Endothelial cell of umbilical vein (primary cell): Measurements from ENCODE around the gene UBE2S. TPM values are rescaled to one million over a fixed set of nuclear protein-coding genes. Genes with fewer than 3 reads are reported as not detected.

ENCODE experiments used
- BruUV-seq: library from RNA; stranded (reverse); fragments of 400-500 nt; replicated peaks from 2 replicates; lab custom pipeline; 2021; lab: Mats Ljungman, UMichigan
- CTCF ChIA-PET: fragments of 300-600, 350-600 bp; sonication (Branson Sonifier 250); formaldehyde crosslinking; loops from one replicate; lab custom pipeline; 2021; ENCODE audit warnings: antibody characterized with exemption, inconsistent platforms; lab: Charles Lee
- POLR2A ChIA-PET: fragments of 300-600, 350-600 bp; sonication (Branson Sonifier 250); formaldehyde crosslinking; loops from one replicate; lab custom pipeline; 2021; ENCODE audit warnings: antibody characterized with exemption, inconsistent platforms; lab: Charles Lee
- DNase-seq: peaks from one replicate; pipeline ENCODE4 v3.0.0-alpha.2; 2011; ENCODE audit warnings: low read depth, low spot score
- FAIRE-seq: peaks from 2 replicates; lab custom pipeline; 2011; peaks lifted over from hg19 to GRCh38; lab: Jason Lieb, UNC
- H2AFZ ChIP-seq: 2 replicates; pipeline ENCODE4 v1.6.0; 2012; ENCODE audit warnings: low read depth, low read length, control low read depth, inconsistent platforms
- H3K27ac ChIP-seq: 2 replicates; pipeline ENCODE4 v1.5.1; 2011; ENCODE audit warnings: low read depth, mild to moderate bottlenecking, control low read depth, low read length, moderate library complexity; ENCODE audit not compliant: insufficient read depth
- H3K27me3 ChIP-seq, 2 experiments: 2 replicates each; pipeline versions ENCODE4 v1.6.0 to v1.6.1; 2011; ENCODE audit warnings: low read length in 2 of 2, mixed read lengths in 1 of 2; ENCODE audit not compliant: control insufficient read depth in 2 of 2, insufficient read depth in 2 of 2
- H3K36me3 ChIP-seq, 2 experiments: 2 replicates in 1 of 2; 3 replicates in 1 of 2; pipeline ENCODE4 v1.5.1; 2011; ENCODE audit warnings: low read length in 2 of 2, mild to moderate bottlenecking in 1 of 2, moderate library complexity in 1 of 2; ENCODE audit not compliant: control insufficient read depth in 2 of 2, insufficient read depth in 2 of 2; ENCODE audit errors: extremely low read depth in 1 of 2
- H3K4me1 ChIP-seq: 3 replicates; pipeline ENCODE4 v1.5.1; 2011; ENCODE audit warnings: mild to moderate bottlenecking, low read length; ENCODE audit not compliant: control insufficient read depth, insufficient read depth; ENCODE audit errors: extremely low read depth
- H3K4me2 ChIP-seq: 2 replicates; pipeline ENCODE4 v1.6.1; 2011; ENCODE audit warnings: low read length, control low read depth, mixed read lengths; ENCODE audit not compliant: insufficient read depth
- H3K4me3 ChIP-seq, 3 experiments: fragments of 200-600 bp in 1 of 3; sonication (generic), shearing (Covaris generic) in 1 of 3; replicated peaks in 1 of 3; 2 replicates each; pipeline ENCODE4 v1.5.1; 2011 to 2016; ENCODE audit warnings: control low read depth in 3 of 3, low read length in 3 of 3, mild to moderate bottlenecking in 2 of 3, inconsistent platforms in 1 of 3, low read depth in 1 of 3, moderate library complexity in 1 of 3; ENCODE audit not compliant: insufficient read depth in 1 of 3
- H3K79me2 ChIP-seq: 2 replicates; pipeline ENCODE4 v1.6.0; 2012; ENCODE audit warnings: low read length, inconsistent platforms; ENCODE audit not compliant: control insufficient read depth, insufficient read depth
- H3K9ac ChIP-seq: replicated peaks from 2 replicates; pipeline ENCODE3; 2011; ENCODE audit warnings: low read length, control low read depth; ENCODE audit not compliant: insufficient read depth; ENCODE audit errors: extremely low read depth
- H3K9me1 ChIP-seq: replicated peaks from 3 replicates; pipeline ENCODE4 v1.6.0; 2011; ENCODE audit warnings: mild to moderate bottlenecking, low read length; ENCODE audit not compliant: control insufficient read depth, insufficient read depth; ENCODE audit errors: extremely low read depth
- H3K9me3 ChIP-seq: replicated peaks from 2 replicates; pipeline ENCODE4 v1.5.1; 2012; ENCODE audit warnings: low read length, inconsistent platforms; ENCODE audit not compliant: control insufficient read depth, insufficient read depth
- H4K20me1 ChIP-seq: replicated peaks from 2 replicates; pipeline ENCODE3; 2011; ENCODE audit warnings: mild to moderate bottlenecking, low read length; ENCODE audit not compliant: control insufficient read depth, insufficient read depth; ENCODE audit errors: extremely low read depth
- EZH2 ChIP-seq: IDR thresholded peaks from 2 replicates; pipeline ENCODE4 v1.6.1; 2012; ENCODE audit warnings: borderline replicate concordance, low read depth, mild to moderate bottlenecking, moderate library complexity, low read length, inconsistent platforms; ENCODE audit not compliant: severe bottlenecking
- FOS ChIP-seq: IDR thresholded peaks from 2 replicates; pipeline ENCODE4 v1.6.1; 2011; ENCODE audit warnings: mild to moderate bottlenecking, low read length, moderate library complexity, borderline replicate concordance; ENCODE audit not compliant: insufficient read depth
- GATA2 ChIP-seq: IDR thresholded peaks from 2 replicates; pipeline ENCODE4 v1.7.0; 2011; ENCODE audit warnings: low read depth, mild to moderate bottlenecking, moderate library complexity, mixed read lengths, low read length; ENCODE audit not compliant: insufficient read length, insufficient read depth
- JUN ChIP-seq: IDR thresholded peaks from 2 replicates; pipeline ENCODE4 v1.6.1; 2011; ENCODE audit warnings: borderline replicate concordance, low read depth; ENCODE audit not compliant: insufficient read length, insufficient read depth
- MYC ChIP-seq: IDR thresholded peaks from one replicate; pipeline ENCODE4 v1.6.1; 2011; ENCODE audit warnings: mild to moderate bottlenecking, low read depth, low read length
- POLR2A ChIP-seq: IDR thresholded peaks from 2 replicates; pipeline ENCODE4 v1.6.1; 2012; ENCODE audit warnings: low read depth, mild to moderate bottlenecking, control low read depth, low read length
- POLR2AphosphoS5 ChIP-seq: IDR thresholded peaks from 2 replicates; pipeline ENCODE4 v1.6.1; 2012; ENCODE audit warnings: low read depth, mild to moderate bottlenecking, control low read depth, low read length, moderate library complexity; ENCODE audit not compliant: insufficient read depth
- dilution Hi-C: fragments of 300-500 bp; cut with MboI; formaldehyde crosslinking; loops from one replicate; pipeline ENCODE4 v1.15.0; 2019; ENCODE audit warnings: low sequenced_read_pairs; ENCODE audit not compliant: extremely low pct_ligation_motif_present
- intact Hi-C: fragments of 100-400 bp; cut with micrococcal nuclease; formaldehyde crosslinking; loops from one replicate; pipeline ENCODE4 v1.10.0; 2022
- polyA plus RNA-seq, 4 experiments: library from polyadenylated mRNA; depleted of rRNA in 3 of 4; stranded (reverse) in 3 of 4; unstranded in 1 of 4; fragments of >200 nt; gene quantifications; 2 replicates each; pipeline versions ENCODE4 v1.2.1 to v1.2.3, GENCODE V29; 2011 to 2012; ENCODE audit warnings: missing spikeins in 1 of 4
- total RNA-seq: library from RNA; stranded (reverse); gene quantifications from 2 replicates; pipeline ENCODE4 v1.2.3, GENCODE V29; 2021
- TF ChIP-seq, protein P1 (sequence below): IDR thresholded peaks from 2 replicates; pipeline ENCODE4 v1.6.1; 2011; ENCODE audit not compliant: insufficient read depth, insufficient read length
- TF ChIP-seq, protein P2 (sequence below), 2 donors: IDR thresholded peaks; 1 replicate in 1 of 2; 2 replicates in 1 of 2; pipeline ENCODE4 v1.5.1; 2011; ENCODE audit warnings: low read length in 2 of 2, mild to moderate bottlenecking in 2 of 2, moderate library complexity in 2 of 2, control low read depth in 1 of 2, inconsistent platforms in 1 of 2, low read depth in 1 of 2; ENCODE audit not compliant: insufficient read depth in 1 of 2; ENCODE audit errors: extremely low read depth in 1 of 2

The UBE2S gene
- total and polyA plus RNA-seq, 2 donors (not counting 3 experiments of a cell fraction or from before 2014, with no cell fraction given) = 183 to 257 TPM

DNA sequence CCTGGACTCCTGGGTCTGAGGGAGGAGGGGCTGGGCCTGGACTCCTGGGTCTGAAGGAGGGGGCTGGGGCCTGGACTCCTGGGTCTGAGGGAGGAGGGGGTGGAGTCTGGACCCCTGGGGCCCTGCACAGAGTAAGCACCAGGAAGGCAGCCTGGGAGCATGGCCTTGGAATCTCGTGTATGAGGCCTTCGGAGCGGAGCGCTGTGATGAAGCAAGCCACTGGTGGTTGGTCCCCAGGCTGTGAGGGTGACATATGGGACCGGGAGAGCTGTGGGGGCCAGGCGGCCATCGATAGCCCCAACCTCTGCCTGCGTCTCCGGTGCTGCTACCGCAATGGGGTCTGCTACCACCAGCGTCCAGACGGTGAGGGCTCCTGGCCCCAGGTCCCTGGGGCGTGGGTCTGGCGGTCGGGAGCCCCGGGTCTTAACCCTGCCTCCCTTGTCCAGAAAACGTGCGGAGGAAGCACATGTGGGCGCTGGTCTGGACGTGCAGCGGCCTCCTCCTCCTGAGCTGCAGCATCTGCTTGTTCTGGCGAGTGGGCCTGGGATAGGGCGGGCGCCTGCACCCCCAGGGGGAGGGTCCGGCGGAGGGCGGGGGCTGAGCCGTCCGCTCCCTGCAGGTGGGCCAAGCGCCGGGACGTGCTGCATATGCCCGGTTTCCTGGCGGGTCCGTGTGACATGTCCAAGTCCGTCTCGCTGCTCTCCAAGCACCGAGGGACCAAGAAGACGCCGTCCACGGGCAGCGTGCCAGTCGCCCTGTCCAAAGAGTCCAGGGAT, 30.0 kb downstream of the UBE2S start:
- ChIA-PET POLR2A (no interaction called here), CTCF (interaction anchor here (1.0 kb wide), 1 partner anchor 38 kb away, joined by 3 read pairs; the partner anchor contains the start of gene KMT5C)
- no TSS peak for BruUV-seq
- no peaks in the 10 kb centered on the region for H3K4me1 ChIP-seq
- TF ChIP-seq EZH2 = peak; percentile 70
- TF ChIP-seq POLR2A = no peak
- H3K27me3 ChIP-seq = peaks cover 12 to 17% of the 10 kb centered on the region in 2 experiments
- no peak overlapping the region for H3K4me2 ChIP-seq
- H3K9me3 ChIP-seq = no peaks in the 10 kb centered on the region
- dilution Hi-C loops = no loop called here
- DNase-seq = no peak
- H3K79me2 ChIP-seq = no peaks in the 10 kb centered on the region
- no peaks in the 10 kb centered on the region for H3K9me1 ChIP-seq
- H3K36me3 ChIP-seq = no peaks in the 10 kb centered on the region
- no peak for FAIRE-seq
- H3K4me3 ChIP-seq = no peak overlapping the region
- no peak overlapping the region for H3K27ac ChIP-seq
- H3K9ac ChIP-seq = no peak overlapping the region
- H2AFZ ChIP-seq = no peak overlapping the region
- H4K20me1 ChIP-seq = no peaks in the 10 kb centered on the region
- intact Hi-C loops = no loop called here

DNA sequence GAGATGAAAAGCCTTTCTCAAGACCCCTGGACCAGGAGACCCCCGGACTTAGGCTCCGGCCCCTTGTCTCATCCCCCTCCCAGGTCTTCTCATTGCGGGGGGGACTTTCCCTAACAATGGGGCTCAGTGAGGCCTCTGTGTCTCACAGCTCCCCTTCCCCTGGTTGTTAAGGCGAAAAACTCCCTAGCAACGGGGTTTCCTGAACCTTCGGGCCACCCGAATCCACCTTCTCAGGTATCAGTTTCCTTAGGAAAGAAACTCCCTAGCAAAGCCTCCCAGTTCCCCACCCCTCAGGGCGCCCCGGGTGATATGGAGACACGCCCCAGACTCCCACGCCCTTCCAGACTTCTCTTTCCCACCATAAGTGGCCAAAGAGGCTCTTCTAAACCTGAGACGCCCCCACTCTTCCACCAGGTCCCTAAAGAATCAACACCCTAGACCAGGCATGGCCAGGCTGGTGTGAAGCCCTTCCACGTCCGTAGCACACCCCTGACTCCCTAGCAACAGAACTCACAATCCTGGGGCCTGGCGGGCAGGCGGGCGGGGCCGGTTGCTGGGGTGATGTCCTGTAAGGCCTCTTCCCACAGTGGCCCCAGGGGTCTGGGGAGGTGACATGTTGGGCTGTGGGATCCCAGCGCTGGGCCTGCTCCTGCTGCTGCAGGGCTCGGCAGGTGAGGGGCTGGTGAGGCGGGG, 31.2 kb downstream of the UBE2S start, which contains the start of gene TMEM190:
TSS of gene TMEM190 (plus strand) at position 586 of the 693 bp plus-strand sequence. CDS start at position 614, 28 bp downstream.
- H3K9me1 ChIP-seq = no peaks in the 10 kb centered on the region
- H3K4me1 ChIP-seq = no peaks in the 10 kb centered on the region
- no TSS peak for BruUV-seq
- no peaks in the 10 kb centered on the region for H3K79me2 ChIP-seq
- no peaks in the 10 kb centered on the region for H3K36me3 ChIP-seq
- H4K20me1 ChIP-seq = no peaks in the 10 kb centered on the region
- no peak within 1 kb of the TSS for H3K27ac ChIP-seq
- intact Hi-C loops (no loop called here), dilution Hi-C loops (no loop called here)
- H3K4me3 ChIP-seq = no peak within 1 kb of the TSS
- CTCF ChIA-PET = interaction anchor here (1.4 kb wide), 1 partner anchor 7 kb away, joined by 5 read pairs; the partner anchor contains the start of gene TMEM238
- H3K4me2 ChIP-seq = no peak within 1 kb of the TSS
- POLR2A ChIA-PET = no interaction called here
- no peak within 1 kb of the TSS for H2AFZ ChIP-seq
- DNase-seq = no peak
- H3K9me3 ChIP-seq = no peaks in the 10 kb centered on the region
- no peak for FAIRE-seq
- H3K9ac ChIP-seq = no peak within 1 kb of the TSS
- H3K27me3 ChIP-seq = peaks cover 12 to 17% of the 10 kb centered on the region in 2 experiments
- no peak for TF ChIP-seq POLR2AphosphoS5
- no peak for TF ChIP-seq POLR2A
- TF ChIP-seq MYC = no peak
- no peak for TF ChIP-seq GATA2
- no peak for TF ChIP-seq EZH2
- TF ChIP-seq, protein P1, sequence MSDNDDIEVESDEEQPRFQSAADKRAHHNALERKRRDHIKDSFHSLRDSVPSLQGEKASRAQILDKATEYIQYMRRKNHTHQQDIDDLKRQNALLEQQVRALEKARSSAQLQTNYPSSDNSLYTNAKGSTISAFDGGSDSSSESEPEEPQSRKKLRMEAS = no peak
- no peak for TF ChIP-seq JUN
- no peak for TF ChIP-seq FOS
- TF ChIP-seq, protein P2, sequence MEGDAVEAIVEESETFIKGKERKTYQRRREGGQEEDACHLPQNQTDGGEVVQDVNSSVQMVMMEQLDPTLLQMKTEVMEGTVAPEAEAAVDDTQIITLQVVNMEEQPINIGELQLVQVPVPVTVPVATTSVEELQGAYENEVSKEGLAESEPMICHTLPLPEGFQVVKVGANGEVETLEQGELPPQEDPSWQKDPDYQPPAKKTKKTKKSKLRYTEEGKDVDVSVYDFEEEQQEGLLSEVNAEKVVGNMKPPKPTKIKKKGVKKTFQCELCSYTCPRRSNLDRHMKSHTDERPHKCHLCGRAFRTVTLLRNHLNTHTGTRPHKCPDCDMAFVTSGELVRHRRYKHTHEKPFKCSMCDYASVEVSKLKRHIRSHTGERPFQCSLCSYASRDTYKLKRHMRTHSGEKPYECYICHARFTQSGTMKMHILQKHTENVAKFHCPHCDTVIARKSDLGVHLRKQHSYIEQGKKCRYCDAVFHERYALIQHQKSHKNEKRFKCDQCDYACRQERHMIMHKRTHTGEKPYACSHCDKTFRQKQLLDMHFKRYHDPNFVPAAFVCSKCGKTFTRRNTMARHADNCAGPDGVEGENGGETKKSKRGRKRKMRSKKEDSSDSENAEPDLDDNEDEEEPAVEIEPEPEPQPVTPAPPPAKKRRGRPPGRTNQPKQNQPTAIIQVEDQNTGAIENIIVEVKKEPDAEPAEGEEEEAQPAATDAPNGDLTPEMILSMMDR (IDR thresholded peaks at IDR 0.05; ENCODE audit: extremely low read depth in 1 of 2, insufficient read depth in 1 of 2, low read depth in 1 of 2, low read length in 2 of 2) = no peak
